Muscle layer of duodenum (tissue), 2 donors: ENCODE measurements around the gene FOXA1.

Experiments
- H3K27ac ChIP-seq: one replicate; pipeline ENCODE4 v1.7.0; 2013; ENCODE audit warnings: mild to moderate bottlenecking, low read length
- H3K27me3 ChIP-seq: one replicate; pipeline ENCODE4 v1.7.0; 2013; ENCODE audit warnings: low read depth, mild to moderate bottlenecking, control low read depth, low read length
- H3K36me3 ChIP-seq, 2 donors: one replicate each; pipeline ENCODE4 v1.7.0; 2013; ENCODE audit warnings: low read length in 2 of 2, control low read depth in 1 of 2, mild to moderate bottlenecking in 1 of 2; ENCODE audit not compliant: insufficient read depth in 2 of 2, control insufficient read depth in 1 of 2
- H3K4me1 ChIP-seq, 2 donors: one replicate each; pipeline ENCODE4 v1.7.0; 2013; ENCODE audit warnings: low read length in 2 of 2, mild to moderate bottlenecking in 2 of 2, control low read depth in 1 of 2, moderate library complexity in 1 of 2; ENCODE audit not compliant: insufficient read depth in 2 of 2, control insufficient read depth in 1 of 2
- H3K4me3 ChIP-seq, 2 donors: one replicate each; pipeline ENCODE4 v1.7.0; 2013; ENCODE audit warnings: low read length in 2 of 2, low read depth in 1 of 2, mild to moderate bottlenecking in 1 of 2
- H3K9me3 ChIP-seq, 2 donors: one replicate each; pipeline ENCODE4 v1.7.0; 2013; ENCODE audit warnings: low read length in 2 of 2, control low read depth in 1 of 2, mild to moderate bottlenecking in 1 of 2; ENCODE audit not compliant: control insufficient read depth in 1 of 2
- donor health status: healthy.

Gene FOXA1

GRCh38 chr14:37593511-37594237 is 1.4 kb downstream of the FOXA1 start:
- Histone ChIP-seq H3K4me1 (peaks cover 0 to 37% of the 10 kb centered on the region in 2 donors), H3K27me3 (peaks cover 74% of the 10 kb centered on the region), H3K36me3 (no peaks in the 10 kb centered on the region), H3K27ac (peak overlapping the region; percentile 49), H3K4me3 (peak overlapping the region; percentile 53 to 55), H3K9me3 (peaks cover 0 to 1% of the 10 kb centered on the region in 2 donors)

GRCh38 chr14:37592482-37593408 is 2.3 kb downstream of the FOXA1 start:
- peaks cover 0 to 37% of the 10 kb centered on the region in 2 donors for H3K4me1 ChIP-seq
- H3K9me3 ChIP-seq: peaks cover 0 to 3% of the 10 kb centered on the region in 2 donors
- H3K36me3 ChIP-seq: no peaks in the 10 kb centered on the region
- peak overlapping the region; percentile 49 for H3K27ac ChIP-seq
- peaks cover 74% of the 10 kb centered on the region for H3K27me3 ChIP-seq
- peak overlapping the region in 1 of 2 donors; percentile 53 for H3K4me3 ChIP-seq

DNA sequence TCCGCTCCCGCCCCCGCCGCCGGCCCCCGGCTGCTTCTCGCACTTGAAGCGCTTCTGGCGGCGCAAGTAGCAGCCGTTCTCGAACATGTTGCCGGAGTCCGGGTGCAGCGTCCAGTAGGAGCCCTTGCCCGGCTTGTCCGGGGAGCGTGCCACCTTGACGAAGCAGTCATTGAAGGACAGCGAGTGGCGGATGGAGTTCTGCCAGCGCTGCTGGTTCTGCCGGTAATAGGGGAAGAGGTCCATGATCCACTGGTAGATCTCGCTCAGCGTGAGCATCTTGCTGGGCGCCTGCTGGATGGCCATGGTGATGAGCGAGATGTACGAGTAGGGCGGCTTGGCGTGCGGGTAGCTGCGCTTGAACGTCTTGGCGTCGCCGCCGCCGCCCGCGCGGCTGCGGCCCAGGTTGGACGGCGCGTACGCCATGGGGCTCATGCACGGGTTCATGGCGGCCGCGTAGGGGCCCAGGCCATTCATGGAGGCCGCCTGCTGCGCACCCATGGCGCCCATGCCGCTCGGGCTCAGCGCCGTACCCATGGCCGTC is 3.0 kb downstream of the FOXA1 start:
- H3K27me3 ChIP-seq: peaks cover 74% of the 10 kb centered on the region
- H3K4me1 ChIP-seq: peaks cover 0 to 39% of the 10 kb centered on the region in 2 donors
- H3K27ac ChIP-seq: no peak overlapping the region
- peaks cover 0 to 5% of the 10 kb centered on the region in 2 donors for H3K9me3 ChIP-seq
- no peak overlapping the region for H3K4me3 ChIP-seq
- no peaks in the 10 kb centered on the region for H3K36me3 ChIP-seq

- no peak overlapping the region for H3K27ac ChIP-seq
- H3K4me3 ChIP-seq: peak overlapping the region in 1 of 2 donors; percentile 49
- peaks cover 0 to 6% of the 10 kb centered on the region in 2 donors for H3K9me3 ChIP-seq
- H3K27me3 ChIP-seq: peaks cover 72% of the 10 kb centered on the region
- no peaks in the 10 kb centered on the region for H3K36me3 ChIP-seq
- peaks cover 0 to 39% of the 10 kb centered on the region in 2 donors for H3K4me1 ChIP-seq
These were observed 3.6 kb downstream of the FOXA1 start for GRCh38 chr14:37591311-37591940.

DNA sequence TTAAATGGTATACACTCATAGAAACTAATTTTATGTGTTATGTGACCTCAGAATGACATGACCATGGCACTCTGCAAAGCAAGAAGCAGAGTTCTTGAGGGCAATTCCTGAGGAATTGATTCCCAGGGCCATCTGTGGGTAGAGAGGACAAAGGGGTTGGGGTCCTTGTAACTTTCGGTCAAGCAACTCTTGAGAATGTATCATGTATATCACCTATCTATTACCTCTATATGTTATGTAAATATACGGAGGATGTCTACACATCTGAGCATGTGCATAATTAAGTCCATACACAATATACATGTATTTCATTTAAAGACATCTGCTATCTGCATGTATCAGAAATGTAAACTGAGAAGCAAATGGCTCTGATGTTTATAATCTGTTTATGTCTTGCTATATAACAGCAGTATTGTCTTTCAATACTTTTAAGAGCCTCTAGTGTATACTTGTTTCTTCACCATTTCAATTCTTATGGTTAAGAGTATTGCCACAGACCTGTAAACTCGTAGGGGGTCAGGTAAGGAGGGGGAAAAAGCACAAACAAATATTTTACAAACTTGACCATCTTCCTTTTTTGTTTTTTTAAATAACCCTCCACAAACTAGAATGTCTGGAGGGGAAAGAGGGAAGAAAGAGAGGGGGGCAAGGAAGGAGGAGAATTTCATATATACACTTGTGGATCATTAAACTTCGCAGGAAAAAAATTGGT is 4.5 kb downstream of the FOXA1 start:
- peaks cover 0 to 31% of the 10 kb centered on the region in 2 donors for H3K4me1 ChIP-seq
- H3K27me3 ChIP-seq: peaks cover 71% of the 10 kb centered on the region
- peak overlapping the region in 1 of 2 donors; percentile 49 for H3K4me3 ChIP-seq
- peaks cover 0 to 6% of the 10 kb centered on the region in 2 donors for H3K9me3 ChIP-seq
- H3K27ac ChIP-seq: peak overlapping the region; percentile 49
- H3K36me3 ChIP-seq: no peaks in the 10 kb centered on the region

DNA sequence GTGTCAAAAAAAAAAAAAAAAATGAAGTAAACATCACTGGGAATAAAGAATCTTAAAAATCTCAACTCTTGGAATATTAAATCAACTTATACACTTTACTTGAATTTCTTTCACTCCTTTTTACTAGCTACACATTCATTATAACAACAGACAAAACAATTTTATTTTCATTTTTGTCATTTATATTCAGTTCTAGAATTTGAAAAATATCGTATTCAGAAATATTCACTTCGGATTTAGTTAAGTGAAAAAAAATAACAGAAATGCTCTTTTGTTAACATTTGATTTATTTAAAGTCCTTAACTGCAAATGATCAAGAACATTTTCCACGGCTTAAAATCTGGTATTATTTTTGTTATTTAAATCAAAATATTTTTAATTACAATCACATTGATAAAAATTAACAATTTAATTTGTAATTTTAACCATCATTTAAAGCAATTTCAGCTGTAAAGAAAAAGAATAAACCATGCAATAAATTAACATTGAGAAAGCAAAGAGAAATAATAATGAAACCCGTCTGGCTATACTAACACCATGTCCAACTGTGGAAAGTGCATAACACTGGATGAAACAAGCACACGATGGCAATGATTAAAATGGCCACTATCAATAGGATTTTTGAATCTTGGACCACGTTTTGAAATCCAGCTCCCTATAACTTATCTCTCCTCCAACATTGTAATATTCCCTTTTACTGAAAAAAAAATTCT is 5.2 kb downstream of the FOXA1 start:
- Histone ChIP-seq H3K36me3 (no peaks in the 10 kb centered on the region), H3K27ac (peak overlapping the region; percentile 70), H3K27me3 (peaks cover 76% of the 10 kb centered on the region), H3K9me3 (peaks cover 3 to 6% of the 10 kb centered on the region in 2 donors), H3K4me3 (peak overlapping the region in 1 of 2 donors; percentile 49), H3K4me1 (peaks cover 0 to 32% of the 10 kb centered on the region in 2 donors)

DNA sequence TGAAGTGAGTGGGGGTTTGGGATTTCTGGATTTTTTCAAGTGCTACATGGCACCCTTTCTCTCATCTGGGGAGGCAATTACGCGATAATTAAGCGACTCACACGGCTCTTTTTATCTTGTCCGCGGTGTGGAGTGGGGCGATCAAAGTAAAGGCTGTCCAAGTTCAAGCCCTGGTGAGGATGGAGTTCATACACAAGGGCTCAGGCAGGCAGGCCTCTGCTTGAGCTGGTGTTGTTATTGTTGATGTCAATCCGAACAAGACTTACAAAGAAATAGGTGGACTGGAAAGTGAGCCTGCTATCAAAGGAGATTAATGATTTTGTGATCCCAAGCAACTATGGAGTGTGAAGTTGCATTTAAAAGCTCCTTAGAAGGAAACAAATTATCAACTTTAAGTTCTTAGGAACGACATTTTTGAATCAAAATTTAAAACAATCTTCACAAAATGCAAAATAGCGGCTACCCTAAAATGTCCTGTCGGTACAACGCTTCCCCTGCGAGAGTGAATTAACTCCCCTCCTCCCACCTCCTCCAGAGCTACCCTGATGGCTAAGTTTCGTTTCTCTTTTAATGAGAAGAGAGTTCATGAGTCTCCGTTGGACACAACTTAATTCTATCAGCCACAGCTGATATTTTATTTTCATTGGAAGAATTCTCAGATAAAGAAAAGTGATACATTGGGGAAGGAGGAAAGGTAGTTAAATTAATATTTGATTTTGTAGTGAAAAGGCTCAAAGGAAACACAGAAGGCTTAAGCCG is 5.9 kb downstream of the FOXA1 start:
- Histone ChIP-seq H3K27me3 (peaks cover 79% of the 10 kb centered on the region), H3K27ac (peak overlapping the region; percentile 70), H3K4me1 (peaks cover 0 to 31% of the 10 kb centered on the region in 2 donors), H3K9me3 (peaks cover 3 to 6% of the 10 kb centered on the region in 2 donors), H3K4me3 (peak overlapping the region in 1 of 2 donors; percentile 42), H3K36me3 (no peaks in the 10 kb centered on the region)

DNA sequence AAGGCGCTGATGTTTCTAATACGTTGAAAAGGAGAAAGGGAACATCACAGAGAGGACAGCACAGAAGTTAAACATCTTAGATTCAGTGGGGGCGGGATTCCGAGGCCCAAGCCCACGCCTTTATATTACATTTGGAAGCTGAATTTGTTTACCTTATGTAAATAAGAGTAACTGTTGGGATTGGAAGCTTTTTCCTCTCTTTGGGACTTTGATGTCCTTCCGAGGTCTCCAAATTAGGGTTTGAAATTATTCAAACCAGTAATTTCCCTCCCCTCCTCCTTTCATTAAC is 6.4 kb downstream of the FOXA1 start:
- Histone ChIP-seq H3K36me3 (no peaks in the 10 kb centered on the region), H3K9me3 (peaks cover 3 to 6% of the 10 kb centered on the region in 2 donors), H3K4me3 (peak overlapping the region in 1 of 2 donors; percentile 42), H3K4me1 (peaks cover 0 to 33% of the 10 kb centered on the region in 2 donors), H3K27me3 (peaks cover 77% of the 10 kb centered on the region), H3K27ac (peak overlapping the region; percentile 70)

DNA sequence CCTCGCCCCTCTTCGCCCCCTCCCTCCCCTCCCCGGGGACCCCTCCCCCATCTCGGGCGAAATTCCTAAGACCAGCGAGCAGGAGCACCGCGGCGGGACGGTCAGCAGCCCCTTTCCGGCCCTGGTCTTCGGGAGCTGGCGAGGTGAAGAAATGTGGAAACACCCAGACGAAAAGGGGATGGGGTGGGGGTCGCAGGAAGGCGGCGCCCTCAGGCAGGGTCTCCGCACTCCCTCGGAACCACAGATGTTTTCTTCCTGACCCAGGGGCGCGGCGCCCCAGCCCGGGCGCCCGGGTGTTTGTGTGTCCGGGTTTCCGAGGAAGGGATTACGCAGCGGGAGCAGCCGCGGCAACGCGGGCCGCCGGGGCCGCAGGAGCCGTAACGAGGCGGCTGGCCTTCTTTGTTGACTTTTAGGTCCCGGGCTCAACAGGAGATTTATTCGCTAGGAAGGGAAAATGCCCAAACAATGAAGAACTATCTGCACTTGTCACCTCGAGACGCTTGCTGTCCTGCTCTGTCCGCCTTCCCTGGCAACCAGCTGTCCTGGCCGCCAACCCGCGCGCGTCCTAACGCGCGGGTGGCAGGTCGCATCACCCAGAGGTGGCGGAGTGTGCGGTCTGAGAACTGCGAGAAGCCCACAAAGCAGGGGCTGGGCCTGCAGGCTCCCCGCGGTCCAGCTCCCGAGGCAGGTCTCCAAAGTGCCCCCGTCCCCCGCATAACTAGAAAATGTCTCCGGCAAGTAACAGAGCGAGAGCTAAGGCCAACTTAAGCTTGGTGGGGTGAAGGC is 7.0 kb downstream of the FOXA1 start:
- peaks cover 77% of the 10 kb centered on the region for H3K27me3 ChIP-seq
- no peaks in the 10 kb centered on the region for H3K36me3 ChIP-seq
- peaks cover 0 to 36% of the 10 kb centered on the region in 2 donors for H3K4me1 ChIP-seq
- peak overlapping the region in 1 of 2 donors; percentile 42 for H3K4me3 ChIP-seq
- H3K27ac ChIP-seq: peak overlapping the region; percentile 70
- peaks cover 3 to 6% of the 10 kb centered on the region in 2 donors for H3K9me3 ChIP-seq
